HUES64 (cell line): ENCODE measurements around the gene CLIC1. TPM values are rescaled to one million over a fixed set of nuclear protein-coding genes. Genes with fewer than 3 reads are reported as not detected.

ENCODE experiments used
- H3K27ac ChIP-seq: 2 replicates; pipeline ENCODE4 v1.7.0; 2013; ENCODE audit warnings: low read depth, low read length, inconsistent platforms
- H3K27me3 ChIP-seq: 2 replicates; pipeline ENCODE4 v1.6.1; 2013; ENCODE audit warnings: mild to moderate bottlenecking, low read length; ENCODE audit not compliant: insufficient read depth
- H3K36me3 ChIP-seq: 2 replicates; pipeline ENCODE4 v1.6.1; 2013; ENCODE audit warnings: mild to moderate bottlenecking, low read length; ENCODE audit not compliant: insufficient read depth
- H3K4me1 ChIP-seq: 2 replicates; pipeline ENCODE4 v1.6.1; 2013; ENCODE audit warnings: mild to moderate bottlenecking, low read length, moderate library complexity; ENCODE audit not compliant: insufficient read depth
- H3K4me3 ChIP-seq: 2 replicates; pipeline ENCODE4 v1.5.1; 2013; ENCODE audit warnings: mild to moderate bottlenecking, low read length, moderate library complexity
- H3K9ac ChIP-seq: 2 replicates; pipeline ENCODE4 v1.6.1; 2013; ENCODE audit warnings: mild to moderate bottlenecking, low read depth, low read length
- H3K9me3 ChIP-seq: 2 replicates; pipeline ENCODE4 v1.6.1; 2013; ENCODE audit warnings: low read depth, low read length; ENCODE audit not compliant: insufficient read depth
- WGBS: fragments of 150-250, 120-280 bp; methylation state at CpG from one replicate; pipeline ENCODE4 v1.1.7; 2013; ENCODE audit warnings: missing lambda C conversion rate; 5-methylcytosine and 5-hydroxymethylcytosine counted together
- polyA plus RNA-seq, 2 experiments: library from polyadenylated mRNA; stranded (reverse); fragments of 50-300 nt; gene quantifications; one replicate each; pipeline ENCODE4 v1.2.3, GENCODE V29; 2013

The CLIC1 gene
- 285 TPM for polyA plus RNA-seq (2013, experiment 1 of 2)
- polyA plus RNA-seq (2013, experiment 2 of 2): 300 TPM

- under 1% methylated on average over 23 of the region's 24 CpGs for WGBS
- H3K4me1 ChIP-seq: peaks cover 38% of the 10 kb centered on the region
These were observed at the start of gene CLIC1 for GRCh38 chr6:31736021-31736767. Gene CLIC1, minus strand, starts transcription at chr6:31736530. Its CDS starts 230 bp downstream, at chr6:31736300.

DNA sequence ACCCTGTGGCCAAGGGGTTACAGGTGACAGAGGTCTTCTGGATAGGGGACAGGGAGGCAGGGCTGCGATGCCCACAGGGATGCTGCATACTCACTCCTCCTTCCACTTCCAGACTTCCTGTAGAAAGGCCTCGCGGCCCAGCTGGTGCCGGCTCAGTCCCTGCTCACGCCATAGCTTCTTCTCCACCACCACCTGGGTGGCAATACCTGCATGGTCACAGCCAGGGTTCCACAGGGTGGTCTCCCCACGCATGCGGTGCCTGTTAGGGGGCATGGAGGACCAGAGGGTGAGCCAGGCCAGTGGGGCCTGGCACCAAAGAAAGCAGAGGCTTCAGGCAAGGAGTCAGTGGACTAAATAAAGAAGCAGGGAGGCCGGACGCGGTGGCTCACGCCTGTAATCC is 49.1 kb upstream of the CLIC1 start:
- H3K27me3 ChIP-seq: no peaks in the 10 kb centered on the region
- H3K36me3 ChIP-seq: peaks cover 82% of the 10 kb centered on the region
- 96% methylated on average over 11 of the region's 11 CpGs for WGBS
- no peaks in the 10 kb centered on the region for H3K9me3 ChIP-seq
- H3K4me1 ChIP-seq: no peaks in the 10 kb centered on the region
- H3K4me3 ChIP-seq: no peak overlapping the region
- H3K27ac ChIP-seq: no peak overlapping the region
- H3K9ac ChIP-seq: no peak overlapping the region

More at GRCh38 chr6:31736021-31736767, at the start of gene CLIC1:
- H3K4me3 ChIP-seq: peak within 1 kb of the TSS; percentile 90
- no peaks in the 10 kb centered on the region for H3K9me3 ChIP-seq
- H3K27me3 ChIP-seq: no peaks in the 10 kb centered on the region
- peaks cover 30% of the 10 kb centered on the region for H3K36me3 ChIP-seq
- peak within 1 kb of the TSS; percentile 83 for H3K27ac ChIP-seq
- peak within 1 kb of the TSS; percentile 76 for H3K9ac ChIP-seq

DNA sequence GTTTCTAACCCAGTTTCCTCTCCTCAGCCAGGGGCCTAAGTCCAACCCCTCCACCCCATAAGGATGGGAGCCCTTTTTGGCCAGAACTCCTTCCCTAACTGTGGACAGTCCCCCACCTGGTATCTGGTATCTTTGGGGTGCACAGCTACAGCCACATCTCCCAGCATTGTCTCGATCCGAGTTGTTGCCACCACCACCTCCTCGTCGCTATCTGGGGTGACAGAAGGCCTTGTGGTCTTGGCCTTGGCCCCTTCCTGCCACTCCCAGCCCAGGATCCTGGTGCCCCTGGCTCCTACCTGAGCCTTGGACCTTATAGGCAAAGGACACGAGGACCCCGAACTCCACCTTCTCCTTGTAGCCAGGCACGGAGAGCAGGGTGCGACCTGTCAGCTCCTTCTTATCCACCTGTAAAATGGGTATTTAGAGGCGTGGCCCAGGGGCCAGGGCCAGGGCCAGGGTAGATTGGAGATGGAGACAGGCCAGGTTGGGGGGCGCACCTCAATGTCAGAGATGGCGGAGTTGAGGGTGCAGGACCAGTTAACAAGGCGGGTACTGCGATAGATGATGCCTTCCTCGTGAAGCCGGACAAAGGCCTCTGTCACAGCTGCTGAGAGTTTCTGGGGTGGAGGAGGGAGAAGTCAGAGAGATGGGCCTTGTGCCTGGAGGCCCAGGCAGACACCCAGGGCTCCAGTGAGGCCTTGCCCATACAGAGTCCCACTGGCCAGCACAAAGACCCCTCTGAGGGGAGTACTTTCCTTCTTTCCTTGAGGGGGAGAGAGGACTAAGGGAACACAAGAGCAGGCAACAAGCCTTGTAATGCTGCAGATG is 48.0 kb upstream of the CLIC1 start:
- no peaks in the 10 kb centered on the region for H3K9me3 ChIP-seq
- WGBS: 95% methylated on average over 15 of the region's 15 CpGs
- H3K27ac ChIP-seq: no peak overlapping the region
- H3K36me3 ChIP-seq: peaks cover 86% of the 10 kb centered on the region
- H3K4me3 ChIP-seq: no peak overlapping the region
- no peak overlapping the region for H3K9ac ChIP-seq
- no peaks in the 10 kb centered on the region for H3K4me1 ChIP-seq
- no peaks in the 10 kb centered on the region for H3K27me3 ChIP-seq

GRCh38 chr6:31782126-31782855 is 46.0 kb upstream of the CLIC1 start:
- Histone ChIP-seq H3K9ac (no peak overlapping the region), H3K27ac (no peak overlapping the region), H3K36me3 (peaks cover 91% of the 10 kb centered on the region), H3K27me3 (no peaks in the 10 kb centered on the region), H3K9me3 (no peaks in the 10 kb centered on the region), H3K4me1 (no peaks in the 10 kb centered on the region), H3K4me3 (no peak overlapping the region)
- WGBS: 96% methylated on average over 32 of the region's 32 CpGs

DNA sequence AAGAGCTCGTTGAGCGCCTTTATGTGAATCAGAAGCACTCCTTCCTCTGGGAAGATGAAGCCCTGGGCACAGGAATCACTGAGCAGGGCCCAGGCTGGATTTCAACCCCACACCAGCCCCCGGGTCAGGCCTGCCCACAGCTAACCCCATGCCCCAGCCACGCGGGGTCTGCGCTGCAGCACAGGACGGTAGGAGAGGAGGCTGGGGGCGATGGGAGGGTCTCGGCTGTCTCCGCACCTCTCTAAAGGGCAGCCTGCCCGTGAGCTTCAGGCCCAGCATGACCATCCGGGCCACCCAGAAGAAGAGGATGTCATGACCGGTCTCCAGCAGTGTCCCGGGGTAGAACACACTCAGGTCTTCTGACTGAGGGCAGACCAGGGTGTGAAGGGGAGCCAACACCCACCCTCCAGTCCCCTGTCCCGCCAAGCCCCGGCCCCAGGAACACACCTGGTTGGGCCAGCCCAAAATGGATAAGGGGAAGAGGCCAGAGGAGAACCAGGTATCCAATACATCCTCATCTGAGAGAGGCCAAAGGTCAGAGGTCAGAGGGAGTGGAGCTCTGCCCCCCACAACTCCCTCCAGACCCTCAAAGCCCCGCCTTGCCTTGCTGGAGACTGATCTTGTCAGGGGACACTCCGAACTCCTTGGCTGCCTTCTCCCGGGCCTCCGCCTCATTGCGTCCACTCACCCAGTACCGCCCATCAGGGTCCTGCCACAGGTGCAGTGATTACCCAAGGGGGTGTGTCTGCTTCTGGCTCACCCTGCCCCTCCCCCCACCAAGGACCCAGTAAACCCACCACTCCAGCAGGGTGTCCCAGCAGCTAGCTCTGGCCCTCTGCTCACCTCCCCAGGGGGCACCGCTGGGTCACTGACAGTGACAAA is 45.2 kb upstream of the CLIC1 start:
- Histone ChIP-seq H3K27ac (no peak overlapping the region), H3K4me3 (no peak overlapping the region), H3K9me3 (no peaks in the 10 kb centered on the region), H3K4me1 (no peaks in the 10 kb centered on the region), H3K36me3 (peaks cover 83% of the 10 kb centered on the region), H3K27me3 (no peaks in the 10 kb centered on the region), H3K9ac (no peak overlapping the region)
- 96% methylated on average over 23 of the region's 23 CpGs for WGBS

- H3K4me1 ChIP-seq: no peaks in the 10 kb centered on the region
- H3K9me3 ChIP-seq: no peaks in the 10 kb centered on the region
- no peak overlapping the region for H3K9ac ChIP-seq
- no peak overlapping the region for H3K27ac ChIP-seq
- WGBS: 95% methylated on average over 20 of the region's 20 CpGs
- peaks cover 78% of the 10 kb centered on the region for H3K36me3 ChIP-seq
- H3K4me3 ChIP-seq: no peak overlapping the region
- no peaks in the 10 kb centered on the region for H3K27me3 ChIP-seq
These were observed 44.3 kb upstream of the CLIC1 start for GRCh38 chr6:31780507-31781243.

GRCh38 chr6:31779908-31780307 is 43.6 kb upstream of the CLIC1 start:
- Histone ChIP-seq H3K9ac (no peak overlapping the region), H3K4me1 (no peaks in the 10 kb centered on the region), H3K9me3 (no peaks in the 10 kb centered on the region), H3K27ac (no peak overlapping the region), H3K36me3 (peaks cover 70% of the 10 kb centered on the region), H3K4me3 (no peak overlapping the region), H3K27me3 (no peaks in the 10 kb centered on the region)
- WGBS: 96% methylated on average over 10 of the region's 10 CpGs

- H3K27me3 ChIP-seq: no peaks in the 10 kb centered on the region
- no peak overlapping the region for H3K4me3 ChIP-seq
- WGBS: 95% methylated on average over 43 of the region's 43 CpGs
- no peaks in the 10 kb centered on the region for H3K9me3 ChIP-seq
- H3K9ac ChIP-seq: no peak overlapping the region
- H3K4me1 ChIP-seq: no peaks in the 10 kb centered on the region
- peaks cover 63% of the 10 kb centered on the region for H3K36me3 ChIP-seq
- no peak overlapping the region for H3K27ac ChIP-seq
These were observed 42.9 kb upstream of the CLIC1 start for GRCh38 chr6:31778999-31779885.

- no peaks in the 10 kb centered on the region for H3K9me3 ChIP-seq
- no peaks in the 10 kb centered on the region for H3K4me1 ChIP-seq
- WGBS: 92% methylated on average over 5 of the region's 5 CpGs
- H3K4me3 ChIP-seq: no peak overlapping the region
- H3K27me3 ChIP-seq: no peaks in the 10 kb centered on the region
- no peak overlapping the region for H3K27ac ChIP-seq
- peaks cover 54% of the 10 kb centered on the region for H3K36me3 ChIP-seq
- H3K9ac ChIP-seq: no peak overlapping the region
These were observed 41.9 kb upstream of the CLIC1 start for GRCh38 chr6:31778193-31778592.
